H1 (cell line): ENCODE results near the gene MREG. TPM values are rescaled to one million over a fixed set of nuclear protein-coding genes. Genes with fewer than 3 reads are reported as not detected.

ENCODE experiments used
- CTCF ChIA-PET: fragments of 300-600 bp; sonication (Branson Sonifier 250); formaldehyde crosslinking; loops from one replicate; lab custom pipeline; 2021; ENCODE audit not compliant: partially characterized antibody; lab: Charles Lee
- POLR2A ChIA-PET: fragments of 300-600 bp; sonication (Branson Sonifier 250); formaldehyde crosslinking; loops from one replicate; lab custom pipeline; 2021; ENCODE audit warnings: inconsistent platforms; ENCODE audit not compliant: partially characterized antibody; lab: Charles Lee
- DNase-seq, 2 experiments: peaks; one replicate each; pipeline versions ENCODE4 v3.0.0 to v3.0.0-alpha.2; 2010 to 2022; ENCODE audit warnings: low spot score in 2 of 2, low read depth in 1 of 2, mixed read lengths in 1 of 2
- FAIRE-seq: peaks from 2 replicates; lab custom pipeline; 2011; peaks lifted over from hg19 to GRCh38; lab: Jason Lieb, UNC
- H2AFZ ChIP-seq: 2 replicates; pipeline ENCODE4 v1.8.1; 2012; ENCODE audit warnings: low read length, inconsistent platforms
- H2AK5ac ChIP-seq: 2 replicates; pipeline ENCODE4 v1.6.1; 2013; ENCODE audit warnings: low read depth, low read length
- H2BK120ac ChIP-seq: replicated peaks from 2 replicates; pipeline ENCODE3; 2013; ENCODE audit warnings: low read depth, low read length, inconsistent platforms
- H2BK12ac ChIP-seq: 2 replicates; pipeline ENCODE4 v1.6.1; 2013; ENCODE audit warnings: low read depth, low read length
- H2BK15ac ChIP-seq: 2 replicates; pipeline ENCODE4 v1.6.1; 2013; ENCODE audit warnings: low read length
- H2BK20ac ChIP-seq: 2 replicates; pipeline ENCODE4 v1.6.1; 2013; ENCODE audit warnings: low read length
- H2BK5ac ChIP-seq: 2 replicates; pipeline ENCODE4 v1.6.1; 2013; ENCODE audit warnings: low read depth, low read length
- H3K14ac ChIP-seq: 2 replicates; pipeline ENCODE4 v1.6.1; 2013; ENCODE audit warnings: inconsistent platforms; ENCODE audit not compliant: insufficient read length
- H3K18ac ChIP-seq: 2 replicates; pipeline ENCODE4 v1.6.1; 2013; ENCODE audit warnings: low read length; ENCODE audit errors: extremely low read depth
- H3K23ac ChIP-seq: 2 replicates; pipeline ENCODE4 v1.6.1; 2013; ENCODE audit warnings: inconsistent platforms; ENCODE audit not compliant: insufficient read length
- H3K23me2 ChIP-seq: 2 replicates; pipeline ENCODE4 v1.6.1; 2013; ENCODE audit warnings: low read depth, low read length
- H3K27ac ChIP-seq: 2 replicates; pipeline ENCODE4 v1.6.1; 2011; ENCODE audit warnings: low read depth, low read length, inconsistent platforms
- H3K27me3 ChIP-seq, 4 experiments: replicated peaks in 1 of 4; 1 replicate in 1 of 4; 2 replicates in 3 of 4; pipeline versions ENCODE4 v1.6.1 to v1.8.1; 2011 to 2013; ENCODE audit warnings: low read length in 3 of 4, mild to moderate bottlenecking in 3 of 4, inconsistent platforms in 2 of 4, mixed read lengths in 2 of 4, moderate library complexity in 1 of 4; ENCODE audit not compliant: control insufficient read depth in 3 of 4, insufficient read depth in 3 of 4; ENCODE audit errors: extremely low read depth in 1 of 4
- H3K36me3 ChIP-seq, 4 experiments: 2 replicates each; pipeline versions ENCODE4 v1.6.1 to v1.8.1; 2011 to 2013; ENCODE audit warnings: mild to moderate bottlenecking in 4 of 4, low read length in 3 of 4, moderate library complexity in 2 of 4, control low read depth in 1 of 4, inconsistent platforms in 1 of 4; ENCODE audit not compliant: insufficient read depth in 4 of 4, control insufficient read depth in 2 of 4
- H3K4ac ChIP-seq: replicated peaks from 2 replicates; pipeline ENCODE3; 2013; ENCODE audit warnings: low read length, low read depth, mixed read lengths, inconsistent platforms; ENCODE audit not compliant: insufficient read length
- H3K4me1 ChIP-seq, 4 experiments: replicated peaks in 1 of 4; 1 replicate in 1 of 4; 2 replicates in 3 of 4; pipeline versions ENCODE4 v1.6.1 to v1.8.1; 2011 to 2013; ENCODE audit warnings: low read length in 3 of 4, inconsistent platforms in 2 of 4, mixed read lengths in 1 of 4; ENCODE audit not compliant: insufficient read depth in 4 of 4, control insufficient read depth in 3 of 4
- H3K4me2 ChIP-seq, 2 experiments: 2 replicates each; pipeline versions ENCODE4 v1.6.1 to v1.8.1; 2011 to 2013; ENCODE audit warnings: low read depth in 2 of 2, low read length in 2 of 2, control low read depth in 1 of 2, inconsistent platforms in 1 of 2, mild to moderate bottlenecking in 1 of 2; ENCODE audit not compliant: insufficient read depth in 1 of 2
- H3K4me3 ChIP-seq, 4 experiments: fragments of 200-600, 300-600 bp in 1 of 4; sonication (generic), shearing (Covaris generic), sonication (Bioruptor Twin) in 1 of 4; 2 replicates each; pipeline versions ENCODE4 v1.5.1 to v1.8.1; 2011 to 2016; ENCODE audit warnings: low read length in 4 of 4, low read depth in 3 of 4, control low read depth in 2 of 4, inconsistent platforms in 2 of 4, mild to moderate bottlenecking in 2 of 4, mixed read lengths in 1 of 4, moderate library complexity in 1 of 4; ENCODE audit not compliant: insufficient read depth in 2 of 4; ENCODE audit errors: extremely low read depth in 1 of 4
- H3K56ac ChIP-seq: replicated peaks from 2 replicates; pipeline ENCODE3; 2013; ENCODE audit warnings: low read depth, mild to moderate bottlenecking, mixed read lengths, low read length, inconsistent platforms; ENCODE audit not compliant: insufficient read length
- H3K79me1 ChIP-seq: 2 replicates; pipeline ENCODE4 v1.6.1; 2013; ENCODE audit warnings: low read depth, low read length, control low read depth
- H3K79me2 ChIP-seq, 2 experiments: 2 replicates each; pipeline versions ENCODE4 v1.6.1 to v1.8.1; 2012 to 2013; ENCODE audit warnings: low read length in 2 of 2, mild to moderate bottlenecking in 2 of 2, inconsistent platforms in 1 of 2; ENCODE audit not compliant: insufficient read depth in 2 of 2, control insufficient read depth in 1 of 2
- H3K9ac ChIP-seq, 4 experiments: replicated peaks in 1 of 4; 1 replicate in 1 of 4; 2 replicates in 3 of 4; pipeline versions ENCODE4 v1.6.1 to v1.8.1; 2011 to 2013; ENCODE audit warnings: low read depth in 3 of 4, low read length in 3 of 4, control low read depth in 2 of 4, mild to moderate bottlenecking in 2 of 4, moderate library complexity in 2 of 4, inconsistent platforms in 1 of 4; ENCODE audit errors: extremely low read depth in 1 of 4
- H3K9me3 ChIP-seq, 2 experiments: 2 replicates each; pipeline versions ENCODE4 v1.6.1 to v1.8.1; 2012 to 2013; ENCODE audit warnings: mild to moderate bottlenecking in 2 of 2, moderate library complexity in 2 of 2, control low read depth in 1 of 2, inconsistent platforms in 1 of 2, low read depth in 1 of 2, low read length in 1 of 2, mixed read lengths in 1 of 2; ENCODE audit not compliant: insufficient read depth in 2 of 2
- H4K20me1 ChIP-seq, 2 experiments: replicated peaks in 1 of 2; 2 replicates each; pipeline versions ENCODE3 to v1.8.1; 2011 to 2013; ENCODE audit warnings: inconsistent platforms in 2 of 2, low read length in 2 of 2, mild to moderate bottlenecking in 1 of 2; ENCODE audit not compliant: insufficient read depth in 2 of 2, control insufficient read depth in 1 of 2
- H4K5ac ChIP-seq: 2 replicates; pipeline ENCODE4 v1.6.1; 2013; ENCODE audit warnings: low read length, low read depth, mixed read lengths, inconsistent platforms; ENCODE audit not compliant: insufficient read length
- H4K8ac ChIP-seq: 2 replicates; pipeline ENCODE4 v1.8.0; 2013; ENCODE audit warnings: mild to moderate bottlenecking, moderate library complexity, low read length, inconsistent platforms; ENCODE audit not compliant: insufficient read depth; ENCODE audit errors: extremely low read depth
- H4K91ac ChIP-seq: replicated peaks from 2 replicates; pipeline ENCODE3; 2013; ENCODE audit warnings: low read length, mixed read lengths, inconsistent platforms; ENCODE audit not compliant: insufficient read length
- HDAC2 ChIP-seq, 2 experiments: fragments of 300-600 bp in 1 of 2; sonication (generic) in 1 of 2; IDR thresholded peaks; 2 replicates each; pipeline ENCODE4 v1.6.1; 2011 to 2012; ENCODE audit warnings: low read depth in 2 of 2, low read length in 2 of 2, mild to moderate bottlenecking in 2 of 2, moderate library complexity in 2 of 2, borderline replicate concordance in 1 of 2, inconsistent platforms in 1 of 2
- KDM1A ChIP-seq: fragments of 200-600, 300-600 bp; sonication (generic); IDR thresholded peaks from 2 replicates; pipeline ENCODE4 v1.7.1; 2016; ENCODE audit warnings: mild to moderate bottlenecking, low read length, borderline replicate concordance
- PHF8 ChIP-seq: fragments of 200-600 bp; sonication (generic); conservative IDR thresholded peaks from 2 replicates; pipeline ENCODE4 v1.7.1; 2012; ENCODE audit warnings: low read depth, mild to moderate bottlenecking, inconsistent platforms, low read length, moderate library complexity
- WGBS, 2 experiments: shearing (Covaris generic) in 1 of 2; methylation state at CpG; one replicate each; pipeline versions ENCODE4 v1.1.6 to v1.1.7; 2013 to 2015; ENCODE audit warnings: low lambda C conversion rate in 2 of 2, mixed read lengths in 2 of 2, inconsistent platforms in 1 of 2, low coverage in 1 of 2, missing lambda C conversion rate in 1 of 2; ENCODE audit not compliant: insufficient replicate concordance in 2 of 2, insufficient coverage in 1 of 2, insufficient read length in 1 of 2; ENCODE audit errors: extremely low coverage in 1 of 2, missing lambda C conversion rate in 1 of 2; 5-methylcytosine and 5-hydroxymethylcytosine counted together
- polyA plus RNA-seq, 7 experiments: library from polyadenylated mRNA; depleted of rRNA in 3 of 7; stranded (reverse) in 5 of 7; unstranded in 2 of 7; fragments of >200 nt in 5 of 7; fragments of 200-250 nt in 2 of 7; gene quantifications; 1 replicate in 5 of 7; 2 replicates in 1 of 7; 4 replicates in 1 of 7; pipeline versions ENCODE4 v1.2.1 to v1.2.3, GENCODE V29; 2011 to 2013; ENCODE audit warnings: missing spikeins in 2 of 7, mixed read lengths in 2 of 7
- total RNA-seq: library from RNA; stranded (reverse); fragmentation: NEBNext Ultra II Directional; extraction: Animal tissue kit (Norgen Biotek cat#: 25700); gene quantifications from 2 replicates; pipeline ENCODE4 v1.2.1, GENCODE V29; 2021

MREG gene
- total and polyA plus RNA-seq, 2 of the 8 experiments (the other 6 are each of a cell fraction or from before 2014, with no cell fraction given) = 7.5 to 31.9 TPM

- Histone ChIP-seq H2BK12ac (no peak overlapping the region), H3K18ac (no peak overlapping the region), H3K14ac (no peak overlapping the region), H3K79me2 (peaks cover 0 to 46% of the 10 kb centered on the region in 2 experiments; a peak in 2 of 4 replicates), H2BK15ac (no peak overlapping the region), H3K4ac (no peak overlapping the region), H3K4me2 (no peak overlapping the region), H4K8ac (no peak overlapping the region), H3K9ac (no peak overlapping the region), H2BK120ac (no peak overlapping the region), H2AK5ac (no peak overlapping the region), H3K4me1 (no peaks in the 10 kb centered on the region; a peak in 1 of 7 replicates), H2AFZ (no peak overlapping the region)
- FAIRE-seq = no peak
- POLR2A ChIA-PET = interaction anchor here (1.4 kb wide), 1 partner anchor 15 kb away, joined by 3 read pairs; no protein-coding TSS in a partner anchor
- TF ChIP-seq PHF8 (no peak), HDAC2 (IDR thresholded peaks at IDR 0.05; ENCODE audit: borderline replicate concordance in 1 of 2, low read depth in 2 of 2, low read length in 2 of 2) (peak in 1 of 2 experiments; percentile 80; a peak in 1 of 4 replicates), KDM1A (peak; percentile 90; the same call in 1 of the 2 replicates)
- TF ChIP-seq, all 59 proteins: peak for 2
- H2BK5ac ChIP-seq = no peak overlapping the region
- H3K27me3 ChIP-seq = no peaks in the 10 kb centered on the region
- no peak overlapping the region for H3K23ac ChIP-seq
- H4K5ac ChIP-seq = no peak overlapping the region
- peaks cover 0 to 4% of the 10 kb centered on the region in 2 experiments; a peak in 1 of 4 replicates for H3K9me3 ChIP-seq
- H3K56ac ChIP-seq = no peak overlapping the region
- no peaks in the 10 kb centered on the region for H3K23me2 ChIP-seq
- H3K36me3 ChIP-seq = no peaks in the 10 kb centered on the region; a peak in 1 of 8 replicates
- H4K91ac ChIP-seq = no peak overlapping the region
- H3K4me3 ChIP-seq = no peak overlapping the region
- H3K27ac ChIP-seq = no peak overlapping the region
- CTCF ChIA-PET = interaction anchor here (0.7 to 4.5 kb wide), 3 partner anchors 18 to 56 kb away, joined by 3 to 23 read pairs (median 6); partner anchors contain the start of gene MREG
- no peak for DNase-seq
- peaks cover 0 to 2% of the 10 kb centered on the region in 2 experiments for H4K20me1 ChIP-seq
- H3K79me1 ChIP-seq = peaks cover 5% of the 10 kb centered on the region
- H2BK20ac ChIP-seq = no peak overlapping the region
- WGBS, 2 experiments = 89% methylated on average over 3 of the region's 3 CpGs; no CpG with 5 or more reads in 1 of the 2 experiments
Observed at GRCh38 chr2:215967590-215968378, 45.6 kb downstream of the MREG start.
